Measurements from ENCODE around the gene ARHGAP23. TPM values are rescaled to one million over a fixed set of nuclear protein-coding genes. Genes with fewer than 3 reads are reported as not detected.
"Not testable (repeated sequence)": the region's sequence is repeated elsewhere in the genome, so short reads cannot be mapped to it uniquely, and the experiment has no call there.

The ARHGAP23 gene
- total and polyA plus RNA-seq, 4 donors, result 18.3 to 91.7 (median 39.2) TPM

DNA sequence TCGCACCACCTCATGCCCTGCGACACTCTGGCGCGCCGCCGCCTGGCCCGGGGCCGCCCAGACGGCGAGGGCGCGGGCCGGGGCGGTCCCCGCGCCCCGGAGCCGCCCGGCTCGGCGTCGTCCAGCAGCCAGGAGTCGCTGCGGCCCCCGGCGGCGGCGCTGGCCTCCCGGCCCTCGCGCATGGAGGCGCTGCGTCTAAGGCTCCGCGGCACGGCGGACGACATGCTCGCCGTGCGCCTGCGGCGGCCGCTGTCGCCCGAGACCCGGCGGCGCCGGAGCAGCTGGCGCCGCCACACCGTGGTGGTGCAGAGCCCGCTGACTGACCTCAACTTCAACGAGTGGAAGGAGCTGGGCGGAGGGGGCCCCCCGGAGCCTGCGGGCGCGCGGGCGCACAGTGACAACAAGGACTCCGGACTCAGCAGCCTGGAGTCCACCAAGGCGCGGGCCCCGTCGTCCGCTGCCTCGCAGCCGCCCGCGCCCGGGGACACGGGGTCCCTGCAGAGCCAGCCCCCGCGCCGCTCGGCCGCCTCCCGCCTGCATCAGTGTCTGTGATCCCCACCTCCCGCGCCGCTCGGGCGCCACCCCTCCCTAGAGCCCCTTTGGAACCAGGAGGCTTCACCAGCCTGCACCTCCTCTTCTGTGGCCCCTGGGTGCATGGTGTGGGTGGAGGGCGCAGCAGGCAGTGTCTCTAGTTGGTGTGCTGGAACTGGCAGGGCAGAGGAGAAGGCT, 82.3 kb downstream of the ARHGAP23 start:
- Histone ChIP-seq H3K27ac (ENCODE audit: low read depth in 1 of 2, low read length in 1 of 2) (no peak overlapping the region), H3K4me3 (no peak overlapping the region), H3K4me1 (ENCODE audit: control insufficient read depth in 5 of 5, insufficient read depth in 5 of 5, low read length in 5 of 5) (peaks cover 0 to 15% (median 3%) of the 10 kb centered on the region in 5 donors), H3K27me3 (ENCODE audit: control insufficient read depth in 3 of 3, insufficient read depth in 3 of 3, low read length in 2 of 3) (peaks cover 0 to 9% (median 0%) of the 10 kb centered on the region in 3 donors), H3K9me3 (ENCODE audit: control insufficient read depth in 4 of 4, insufficient read depth in 3 of 4, low read length in 3 of 4) (no peaks in the 10 kb centered on the region), H3K9ac (ENCODE audit: insufficient read depth in 1 of 2, low read length in 2 of 2) (no peak overlapping the region), H3K36me3 (ENCODE audit: control insufficient read depth in 4 of 4, insufficient read depth in 4 of 4, low read length in 4 of 4) (peaks cover 0 to 16% (median 2%) of the 10 kb centered on the region in 4 donors)
- ATAC-seq (ENCODE audit: insufficient read depth, low FRiP score) (no peak), DNase-seq (peak; percentile 60 to 80 (median 74))
- TF ChIP-seq, protein P1, sequence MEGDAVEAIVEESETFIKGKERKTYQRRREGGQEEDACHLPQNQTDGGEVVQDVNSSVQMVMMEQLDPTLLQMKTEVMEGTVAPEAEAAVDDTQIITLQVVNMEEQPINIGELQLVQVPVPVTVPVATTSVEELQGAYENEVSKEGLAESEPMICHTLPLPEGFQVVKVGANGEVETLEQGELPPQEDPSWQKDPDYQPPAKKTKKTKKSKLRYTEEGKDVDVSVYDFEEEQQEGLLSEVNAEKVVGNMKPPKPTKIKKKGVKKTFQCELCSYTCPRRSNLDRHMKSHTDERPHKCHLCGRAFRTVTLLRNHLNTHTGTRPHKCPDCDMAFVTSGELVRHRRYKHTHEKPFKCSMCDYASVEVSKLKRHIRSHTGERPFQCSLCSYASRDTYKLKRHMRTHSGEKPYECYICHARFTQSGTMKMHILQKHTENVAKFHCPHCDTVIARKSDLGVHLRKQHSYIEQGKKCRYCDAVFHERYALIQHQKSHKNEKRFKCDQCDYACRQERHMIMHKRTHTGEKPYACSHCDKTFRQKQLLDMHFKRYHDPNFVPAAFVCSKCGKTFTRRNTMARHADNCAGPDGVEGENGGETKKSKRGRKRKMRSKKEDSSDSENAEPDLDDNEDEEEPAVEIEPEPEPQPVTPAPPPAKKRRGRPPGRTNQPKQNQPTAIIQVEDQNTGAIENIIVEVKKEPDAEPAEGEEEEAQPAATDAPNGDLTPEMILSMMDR (IDR thresholded peaks at IDR 0.05; ENCODE audit: control extremely low read depth, extremely low read depth), result no peak
- WGBS, 2 donors, result 27 to 49% methylated on average over 32 to 86 of the region's 86 CpGs

DNA sequence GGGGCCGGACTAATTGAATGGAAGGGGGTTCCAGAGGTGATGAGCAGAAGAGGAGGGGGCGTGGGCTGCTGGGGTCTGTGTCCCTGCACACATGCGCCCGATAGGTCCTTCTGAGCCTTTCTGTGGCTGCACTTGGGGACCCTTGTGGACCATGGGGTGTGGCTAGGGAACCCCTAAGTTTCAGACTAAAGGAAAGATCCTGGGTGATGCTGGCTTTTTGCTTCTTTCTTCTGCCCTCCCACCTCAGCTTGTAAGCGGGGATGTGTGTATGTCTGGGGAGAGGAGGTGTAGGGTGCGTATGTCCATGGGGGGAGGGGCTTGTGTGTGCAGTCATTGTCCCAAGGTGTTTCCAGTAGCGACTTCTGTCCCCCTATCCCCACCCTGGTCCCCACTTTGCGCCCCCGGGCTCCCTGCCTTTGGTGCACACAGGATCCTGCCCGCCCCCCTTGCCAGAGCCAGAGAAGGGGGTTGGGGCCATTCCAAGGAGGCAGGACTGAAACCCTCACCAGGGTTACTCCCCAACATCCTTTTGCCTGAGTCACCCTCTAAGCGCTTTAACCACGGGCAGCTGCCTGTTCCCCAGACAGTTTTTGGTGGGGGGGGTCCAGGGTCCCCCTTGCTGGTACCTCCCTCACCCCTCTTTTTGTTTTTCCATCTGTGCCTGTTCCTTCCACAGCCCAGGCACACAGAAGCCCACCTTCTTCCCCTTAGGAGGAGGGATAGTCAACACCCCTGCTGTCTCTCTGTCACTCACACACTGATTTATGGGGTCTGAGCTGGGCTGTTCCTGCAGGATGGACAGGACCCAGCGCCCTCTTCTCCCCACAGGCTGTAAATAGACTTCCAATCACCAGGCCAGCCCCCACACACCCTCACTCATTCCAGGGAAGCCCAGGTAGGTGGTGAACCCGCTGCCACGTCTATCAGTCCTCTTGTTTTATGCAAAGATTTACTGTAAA, 83.2 kb downstream of the ARHGAP23 start:
- ATAC-seq (ENCODE audit: insufficient read depth, low FRiP score) (no peak), DNase-seq (no peak)
- Histone ChIP-seq H3K4me3 (no peak overlapping the region), H3K27ac (ENCODE audit: low read depth in 1 of 2, low read length in 1 of 2) (no peak overlapping the region), H3K4me1 (ENCODE audit: control insufficient read depth in 5 of 5, insufficient read depth in 5 of 5, low read length in 5 of 5) (peaks cover 0 to 15% (median 3%) of the 10 kb centered on the region in 5 donors), H3K9ac (ENCODE audit: insufficient read depth in 1 of 2, low read length in 2 of 2) (no peak overlapping the region), H3K27me3 (ENCODE audit: control insufficient read depth in 3 of 3, insufficient read depth in 3 of 3, low read length in 2 of 3) (peaks cover 0 to 9% (median 0%) of the 10 kb centered on the region in 3 donors), H3K9me3 (ENCODE audit: control insufficient read depth in 4 of 4, insufficient read depth in 3 of 4, low read length in 3 of 4) (no peaks in the 10 kb centered on the region), H3K36me3 (ENCODE audit: control insufficient read depth in 4 of 4, insufficient read depth in 4 of 4, low read length in 4 of 4) (peaks cover 0 to 14% (median 2%) of the 10 kb centered on the region in 4 donors)
- 75 to 80% methylated on average over 15 of the region's 15 CpGs for WGBS, 2 donors
- TF ChIP-seq, protein P1 (IDR thresholded peaks at IDR 0.05; ENCODE audit: control extremely low read depth, extremely low read depth), result no peak

DNA sequence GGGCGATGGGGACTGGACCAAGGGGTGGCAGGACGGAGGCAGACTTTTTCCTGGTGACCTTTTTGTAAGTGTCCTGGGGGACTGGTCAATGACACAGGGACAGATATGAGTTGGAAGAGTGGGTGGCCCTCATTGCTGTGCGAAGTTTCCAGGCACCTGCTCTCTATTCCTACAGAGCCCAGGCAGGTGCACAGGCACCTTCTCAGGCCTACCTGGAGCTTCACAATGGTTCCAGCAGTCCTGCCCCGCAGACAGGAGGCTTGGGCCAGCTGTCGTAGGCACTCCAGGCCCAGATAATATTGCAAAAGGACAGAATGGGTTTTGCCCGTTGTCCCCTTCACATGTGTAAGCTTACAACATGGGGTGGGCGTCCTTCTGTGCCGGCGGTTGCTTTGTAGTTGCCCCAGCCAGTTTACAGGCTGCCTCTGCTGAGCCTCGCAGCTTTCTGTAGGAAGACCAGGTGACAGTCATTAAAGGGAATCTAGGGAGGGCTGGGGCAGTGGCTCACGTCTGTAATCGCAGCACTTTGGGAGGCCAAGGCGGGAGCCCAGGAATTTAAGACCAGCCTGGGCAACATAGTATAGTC, 84.3 kb downstream of the ARHGAP23 start:
- Histone ChIP-seq H3K4me3 (no peak overlapping the region), H3K27me3 (ENCODE audit: control insufficient read depth in 3 of 3, insufficient read depth in 3 of 3, low read length in 2 of 3) (peaks cover 0 to 9% (median 0%) of the 10 kb centered on the region in 3 donors), H3K9ac (ENCODE audit: insufficient read depth in 1 of 2, low read length in 2 of 2) (no peak overlapping the region), H3K4me1 (ENCODE audit: control insufficient read depth in 5 of 5, insufficient read depth in 5 of 5, low read length in 5 of 5) (peaks cover 0 to 15% (median 3%) of the 10 kb centered on the region in 5 donors), H3K9me3 (ENCODE audit: control insufficient read depth in 4 of 4, insufficient read depth in 3 of 4, low read length in 3 of 4) (no peaks in the 10 kb centered on the region), H3K36me3 (ENCODE audit: control insufficient read depth in 4 of 4, insufficient read depth in 4 of 4, low read length in 4 of 4) (peaks cover 0 to 11% (median 1%) of the 10 kb centered on the region in 4 donors), H3K27ac (ENCODE audit: low read depth in 1 of 2, low read length in 1 of 2) (no peak overlapping the region)
- ATAC-seq (ENCODE audit: insufficient read depth, low FRiP score) (no peak), DNase-seq (no peak)
- WGBS, 2 donors, result 85 to 87% methylated on average over 13 of the region's 13 CpGs
- TF ChIP-seq, protein P1 (IDR thresholded peaks at IDR 0.05; ENCODE audit: control extremely low read depth, extremely low read depth), result no peak

DNA sequence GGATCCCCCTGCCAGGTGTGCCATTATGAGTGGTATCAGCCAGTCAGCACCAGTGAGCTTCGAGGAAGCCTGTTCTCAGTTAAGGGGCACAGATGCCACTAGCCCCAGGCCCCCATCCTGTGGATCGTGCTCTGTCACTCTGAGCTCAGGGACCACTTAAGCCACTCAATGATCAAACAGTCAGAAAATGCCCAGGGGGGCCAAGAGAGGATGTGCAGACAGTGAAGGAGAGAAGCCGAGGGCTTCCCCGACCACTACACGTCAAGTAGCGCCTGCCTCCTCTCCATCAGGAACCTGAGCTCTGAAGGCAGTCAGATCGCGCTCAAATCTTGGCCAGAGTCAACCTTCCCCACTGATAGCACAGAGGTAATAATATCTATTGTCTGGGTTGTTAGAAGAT, 98.3 kb downstream of the ARHGAP23 start:
- 57 to 72% methylated on average over 8 of the region's 8 CpGs for WGBS, 2 donors
- DNase-seq; H3K4me3 ChIP-seq; H3K36me3 ChIP-seq (ENCODE audit: control insufficient read depth in 4 of 4, insufficient read depth in 4 of 4, low read length in 4 of 4); H3K9ac ChIP-seq (ENCODE audit: insufficient read depth in 1 of 2, low read length in 2 of 2); H3K9me3 ChIP-seq (ENCODE audit: control insufficient read depth in 4 of 4, insufficient read depth in 3 of 4, low read length in 3 of 4); H3K4me1 ChIP-seq (ENCODE audit: control insufficient read depth in 5 of 5, insufficient read depth in 5 of 5, low read length in 5 of 5); ATAC-seq (ENCODE audit: insufficient read depth, low FRiP score); H3K27ac ChIP-seq (ENCODE audit: low read depth in 1 of 2, low read length in 1 of 2): not testable (repeated sequence)
- H3K27me3 ChIP-seq (ENCODE audit: control insufficient read depth in 3 of 3, insufficient read depth in 3 of 3, low read length in 2 of 3), result peaks cover 0 to 11% (median 0%) of the 10 kb centered on the region in 3 donors

DNA sequence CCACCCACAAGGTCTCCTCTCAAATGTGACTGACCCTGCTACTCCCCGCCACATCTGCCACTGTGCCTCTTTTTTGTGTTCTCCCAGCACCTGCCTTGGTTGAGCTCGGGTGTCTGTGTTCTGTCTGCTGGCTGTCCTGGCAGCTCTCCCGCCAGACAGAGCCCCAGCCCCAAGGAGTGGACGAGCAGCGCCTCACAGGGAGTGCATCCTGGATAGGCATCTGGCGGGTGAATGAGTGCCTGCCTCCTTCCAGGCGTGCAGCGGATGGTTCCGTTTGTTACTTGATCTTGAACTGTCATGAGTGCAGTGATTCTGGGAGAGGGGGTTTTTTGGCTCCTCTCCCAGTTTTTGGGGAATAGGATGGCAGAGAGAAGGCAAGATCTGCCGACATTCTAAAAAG, 99.9 kb downstream of the ARHGAP23 start:
- DNase-seq, result not testable (repeated sequence)

More for the DNA sequence above, 99.9 kb downstream of the ARHGAP23 start:
- not testable (repeated sequence) for H3K27ac ChIP-seq (ENCODE audit: low read depth in 1 of 2, low read length in 1 of 2); ATAC-seq (ENCODE audit: insufficient read depth, low FRiP score); H3K36me3 ChIP-seq (ENCODE audit: control insufficient read depth in 4 of 4, insufficient read depth in 4 of 4, low read length in 4 of 4); H3K4me3 ChIP-seq; H3K9ac ChIP-seq (ENCODE audit: insufficient read depth in 1 of 2, low read length in 2 of 2); H3K4me1 ChIP-seq (ENCODE audit: control insufficient read depth in 5 of 5, insufficient read depth in 5 of 5, low read length in 5 of 5); H3K9me3 ChIP-seq (ENCODE audit: control insufficient read depth in 4 of 4, insufficient read depth in 3 of 4, low read length in 3 of 4)
- peaks cover 0 to 20% (median 0%) of the 10 kb centered on the region in 3 donors for H3K27me3 ChIP-seq (ENCODE audit: control insufficient read depth in 3 of 3, insufficient read depth in 3 of 3, low read length in 2 of 3)
- WGBS, 2 donors, result 28 to 50% methylated on average over 10 of the region's 10 CpGs
